NT2/D1 (cell line): ENCODE data around the gene SAMD14.
A peak's percentile ranks its signal among the peaks of the same experiment; 100 is the strongest.

Experiments used
- DNase-seq: peaks from one replicate; pipeline ENCODE4 v3.0.0-alpha.2; 2011; ENCODE audit warnings: low read depth, low spot score
- H3K27me3 ChIP-seq: 2 replicates; pipeline ENCODE4 v1.6.0; 2011; ENCODE audit warnings: mild to moderate bottlenecking; ENCODE audit not compliant: insufficient read length, insufficient read depth
- H3K36me3 ChIP-seq: 2 replicates; pipeline ENCODE4 v1.6.1; 2011; ENCODE audit warnings: mild to moderate bottlenecking, low read length, mixed read lengths; ENCODE audit not compliant: insufficient read depth, insufficient read length
- H3K4me1 ChIP-seq: 2 replicates; pipeline ENCODE4 v1.5.1; 2011; ENCODE audit not compliant: insufficient read depth, insufficient read length
- H3K4me3 ChIP-seq: 2 replicates; pipeline ENCODE4 v1.5.1; 2011; ENCODE audit warnings: low read depth; ENCODE audit not compliant: insufficient read length
- H3K9ac ChIP-seq: 2 replicates; pipeline ENCODE4 v1.6.0; 2011; ENCODE audit warnings: low read depth; ENCODE audit not compliant: insufficient read length
- H3K9me3 ChIP-seq: 2 replicates; pipeline ENCODE4 v1.5.1; 2011; ENCODE audit warnings: mild to moderate bottlenecking, low read length; ENCODE audit not compliant: insufficient read depth
- SUZ12 ChIP-seq: IDR thresholded peaks from 2 replicates; pipeline ENCODE4 v1.6.1; 2011; ENCODE audit not compliant: insufficient read length, insufficient read depth; ENCODE audit errors: extremely low read depth
- YY1 ChIP-seq: IDR thresholded peaks from 2 replicates; pipeline ENCODE4 v1.6.1; 2011; ENCODE audit not compliant: insufficient read length, insufficient read depth
- ZNF274 ChIP-seq: IDR thresholded peaks from 2 replicates; pipeline ENCODE4 v1.6.1; 2011; ENCODE audit warnings: mild to moderate bottlenecking, low read depth, low read length

The SAMD14 gene

GRCh38 chr17:50154604-50155003 is 24.6 kb upstream of the SAMD14 start:
- no peaks in the 10 kb centered on the region for H3K9me3 ChIP-seq
- H3K36me3 ChIP-seq, result no peaks in the 10 kb centered on the region
- peaks cover 15% of the 10 kb centered on the region for H3K4me1 ChIP-seq
- H3K9ac ChIP-seq, result peak overlapping the region; percentile 8
- no peak overlapping the region for H3K4me3 ChIP-seq
- H3K27me3 ChIP-seq, result no peaks in the 10 kb centered on the region
- TF ChIP-seq YY1, result no peak
- TF ChIP-seq ZNF274, result no peak
- no peak for TF ChIP-seq SUZ12
- DNase-seq, result no peak

- no peaks in the 10 kb centered on the region for H3K27me3 ChIP-seq
- H3K9ac ChIP-seq, result no peak overlapping the region
Measured at GRCh38 chr17:50153650-50154575, 24.0 kb upstream of the SAMD14 start.

GRCh38 chr17:50152736-50153135 is 22.8 kb upstream of the SAMD14 start:
- H3K9me3 ChIP-seq, result no peaks in the 10 kb centered on the region
- DNase-seq, result no peak
- H3K27me3 ChIP-seq, result no peaks in the 10 kb centered on the region
- H3K36me3 ChIP-seq, result peaks cover 5% of the 10 kb centered on the region
- H3K9ac ChIP-seq, result peak overlapping the region; percentile 75
- H3K4me3 ChIP-seq, result peak overlapping the region; percentile 41
- TF ChIP-seq YY1, result no peak
- TF ChIP-seq SUZ12, result no peak
- no peak for TF ChIP-seq ZNF274
- H3K4me1 ChIP-seq, result peaks cover 26% of the 10 kb centered on the region

More at GRCh38 chr17:50153650-50154575, 24.0 kb upstream of the SAMD14 start:
- H3K4me1 ChIP-seq, result peaks cover 19% of the 10 kb centered on the region
- no peak for DNase-seq
- no peaks in the 10 kb centered on the region for H3K9me3 ChIP-seq
- TF ChIP-seq YY1 (no peak), ZNF274 (no peak), SUZ12 (no peak)
- H3K36me3 ChIP-seq, result no peaks in the 10 kb centered on the region
- no peak overlapping the region for H3K4me3 ChIP-seq

- Histone ChIP-seq H3K36me3 (peaks cover 7% of the 10 kb centered on the region), H3K27me3 (no peaks in the 10 kb centered on the region), H3K4me1 (peaks cover 33% of the 10 kb centered on the region), H3K9me3 (no peaks in the 10 kb centered on the region), H3K9ac (peak overlapping the region; percentile 75), H3K4me3 (peak overlapping the region; percentile 41)
- peak; percentile 80 for DNase-seq
- TF ChIP-seq YY1 (no peak), SUZ12 (no peak), ZNF274 (no peak)
Measured at GRCh38 chr17:50151937-50152547, 22.1 kb upstream of the SAMD14 start.

- Histone ChIP-seq H3K4me3 (peak overlapping the region; percentile 78), H3K27me3 (no peaks in the 10 kb centered on the region), H3K4me1 (peaks cover 39% of the 10 kb centered on the region), H3K36me3 (peaks cover 15% of the 10 kb centered on the region), H3K9me3 (no peaks in the 10 kb centered on the region), H3K9ac (peak overlapping the region; percentile 95)
- DNase-seq, result peak; percentile 70
- TF ChIP-seq YY1 (no peak), ZNF274 (no peak), SUZ12 (no peak)
Measured at GRCh38 chr17:50151041-50151936, 21.3 kb upstream of the SAMD14 start.

GRCh38 chr17:50150354-50151040 is 20.5 kb upstream of the SAMD14 start, which contains the start of gene PPP1R9B:
Gene PPP1R9B (minus strand): TSS chr17:50150677. CDS start chr17:50150513, 164 bp downstream.
- peaks cover 40% of the 10 kb centered on the region for H3K4me1 ChIP-seq
- no peak for TF ChIP-seq ZNF274
- no peak for TF ChIP-seq SUZ12
- TF ChIP-seq YY1, result no peak

More at GRCh38 chr17:50150354-50151040, 20.5 kb upstream of the SAMD14 start, which contains the start of gene PPP1R9B:
- no peak for DNase-seq
- H3K9me3 ChIP-seq, result no peaks in the 10 kb centered on the region
- peaks cover 22% of the 10 kb centered on the region for H3K36me3 ChIP-seq
- H3K9ac ChIP-seq, result peak within 1 kb of the TSS; percentile 95
- H3K27me3 ChIP-seq, result no peaks in the 10 kb centered on the region
- H3K4me3 ChIP-seq, result peak within 1 kb of the TSS; percentile 78
